Parathyroid adenoma (tissue), 2 donors: ENCODE data around the gene FBXW11.
A peak's percentile ranks its signal among the peaks of the same experiment; 100 is the strongest.

Experiments used
- H2AFZ ChIP-seq: fragments of 300-600 bp; sonication (generic); one replicate; pipeline ENCODE4 v1.7.0; 2017; ENCODE audit warnings: antibody characterized with exemption, mild to moderate bottlenecking
- H3K27ac ChIP-seq: fragments of 300-600 bp; sonication (generic); one replicate; pipeline ENCODE4 v1.7.0; 2017
- H3K27me3 ChIP-seq: fragments of 300-600 bp; sonication (generic); one replicate; pipeline ENCODE4 v1.7.0; 2017; ENCODE audit warnings: low read length; ENCODE audit not compliant: control insufficient read depth, insufficient read depth
- H3K36me3 ChIP-seq: fragments of 300-600 bp; sonication (generic); one replicate; pipeline ENCODE4 v1.7.0; 2017; ENCODE audit warnings: low read length; ENCODE audit not compliant: control insufficient read depth, insufficient read depth
- H3K4me1 ChIP-seq: fragments of 300-600 bp; sonication (generic); one replicate; pipeline ENCODE4 v1.7.0; 2017; ENCODE audit warnings: control low read depth
- H3K4me2 ChIP-seq: fragments of 300-600 bp; sonication (generic); one replicate; pipeline ENCODE4 v1.7.0; 2017; ENCODE audit warnings: low read length
- H3K4me3 ChIP-seq: fragments of 300-600 bp; sonication (generic); one replicate; pipeline ENCODE4 v1.7.0; 2017; ENCODE audit warnings: low read depth, low read length
- H3K79me2 ChIP-seq: fragments of 300-600 bp; sonication (generic); one replicate; pipeline ENCODE4 v1.7.0; 2017; ENCODE audit warnings: control low read depth
- H3K9ac ChIP-seq: fragments of 300-600 bp; sonication (generic); one replicate; pipeline ENCODE4 v1.7.0; 2017; ENCODE audit warnings: mild to moderate bottlenecking
- H3K9me3 ChIP-seq: fragments of 300-600 bp; sonication (generic); one replicate; pipeline ENCODE4 v1.7.0; 2017; ENCODE audit warnings: low read length; ENCODE audit not compliant: control insufficient read depth
- CTCF ChIP-seq: fragments of 300-600 bp; sonication (generic); IDR thresholded peaks from one replicate; pipeline ENCODE4 v1.7.0; 2017; ENCODE audit warnings: antibody characterized with exemption, mild to moderate bottlenecking
- donor health status: primary hyperparathyroidism.

The FBXW11 gene

GRCh38 chr5:172009536-172010270, 3.3 kb upstream of the FBXW11 start:
- peaks cover 15% of the 10 kb centered on the region for H3K79me2 ChIP-seq
- H3K27ac ChIP-seq, result no peak overlapping the region
- TF ChIP-seq CTCF, result no peak
- no peak overlapping the region for H3K9ac ChIP-seq
- H3K36me3 ChIP-seq, result no peaks in the 10 kb centered on the region
- no peaks in the 10 kb centered on the region for H3K27me3 ChIP-seq
- no peak overlapping the region for H2AFZ ChIP-seq
- H3K4me3 ChIP-seq, result no peak overlapping the region
- H3K4me1 ChIP-seq, result peaks cover 9% of the 10 kb centered on the region
- no peaks in the 10 kb centered on the region for H3K9me3 ChIP-seq
- no peak overlapping the region for H3K4me2 ChIP-seq

- Histone ChIP-seq H3K4me1 (peaks cover 9% of the 10 kb centered on the region), H3K9ac (no peak overlapping the region), H2AFZ (no peak overlapping the region), H3K9me3 (no peaks in the 10 kb centered on the region), H3K79me2 (peaks cover 19% of the 10 kb centered on the region), H3K4me3 (no peak overlapping the region), H3K27ac (no peak overlapping the region), H3K27me3 (no peaks in the 10 kb centered on the region), H3K36me3 (no peaks in the 10 kb centered on the region), H3K4me2 (no peak overlapping the region)
- TF ChIP-seq CTCF, result no peak
Measured at GRCh38 chr5:172008689-172009141, 2.3 kb upstream of the FBXW11 start.

- H2AFZ ChIP-seq, result no peak overlapping the region
- H3K27me3 ChIP-seq, result no peaks in the 10 kb centered on the region
- H3K4me3 ChIP-seq, result no peak overlapping the region
- H3K9me3 ChIP-seq, result no peaks in the 10 kb centered on the region
- no peak overlapping the region for H3K27ac ChIP-seq
- peaks cover 12% of the 10 kb centered on the region for H3K4me1 ChIP-seq
- no peaks in the 10 kb centered on the region for H3K36me3 ChIP-seq
- no peak for TF ChIP-seq CTCF
- no peak overlapping the region for H3K9ac ChIP-seq
- H3K4me2 ChIP-seq, result no peak overlapping the region
- peaks cover 25% of the 10 kb centered on the region for H3K79me2 ChIP-seq
Measured at GRCh38 chr5:172008111-172008455, 1.6 kb upstream of the FBXW11 start.

- H3K4me1 ChIP-seq, result peaks cover 12% of the 10 kb centered on the region
- peaks cover 30% of the 10 kb centered on the region for H3K79me2 ChIP-seq
- peak overlapping the region; percentile 83 for H3K4me3 ChIP-seq
- H2AFZ ChIP-seq, result peak overlapping the region; percentile 99
- no peaks in the 10 kb centered on the region for H3K36me3 ChIP-seq
- peak overlapping the region; percentile 93 for H3K9ac ChIP-seq
- no peak for TF ChIP-seq CTCF
- no peaks in the 10 kb centered on the region for H3K9me3 ChIP-seq
- peak overlapping the region; percentile 82 for H3K4me2 ChIP-seq
- no peaks in the 10 kb centered on the region for H3K27me3 ChIP-seq
- H3K27ac ChIP-seq, result peak overlapping the region; percentile 95
Measured at GRCh38 chr5:172007175-172008110, 1.0 kb upstream of the FBXW11 start.
